GM12878 (cell line): ENCODE measurements around the gene TACC3.

Experiments used
- ATF3 ChIP-seq: IDR thresholded peaks from 2 replicates; pipeline ENCODE4 v1.6.1; 2011; ENCODE audit warnings: low read depth, mild to moderate bottlenecking, low read length, moderate library complexity, borderline replicate concordance; ENCODE audit errors: extremely low read depth
- CTCF ChIP-seq, 3 experiments: IDR thresholded peaks in 2 of 3; conservative IDR thresholded peaks in 1 of 3; 2 replicates each; pipeline ENCODE4 v1.5.1; 2011; ENCODE audit warnings: low read depth in 3 of 3, low read length in 3 of 3, mild to moderate bottlenecking in 3 of 3, control low read depth in 2 of 3, moderate library complexity in 2 of 3, inconsistent platforms in 1 of 3, mixed read lengths in 1 of 3; ENCODE audit not compliant: control insufficient read depth in 2 of 3, insufficient read depth in 1 of 3; ENCODE audit errors: extremely low read depth in 1 of 3
- EZH2 ChIP-seq: IDR thresholded peaks from 2 replicates; pipeline ENCODE4 v1.6.1; 2012; ENCODE audit warnings: low read depth, mild to moderate bottlenecking, control low read depth, inconsistent platforms, low read length, borderline replicate concordance; ENCODE audit not compliant: control insufficient read depth
- RFX5 ChIP-seq: IDR thresholded peaks from 2 replicates; pipeline ENCODE4 v1.6.1; 2011; ENCODE audit warnings: low read depth, low read length, improper control_type of control experiment
- YY1 ChIP-seq: IDR thresholded peaks from 2 replicates; pipeline ENCODE4 v1.6.1; 2011; ENCODE audit warnings: low read depth, mild to moderate bottlenecking, low read length
- ZBTB33 ChIP-seq: fragments of 450-650 bp; IDR thresholded peaks from 2 replicates; pipeline ENCODE4 v1.6.1; 2017; ENCODE audit warnings: mild to moderate bottlenecking

- TF ChIP-seq YY1 (no peak), EZH2 (no peak), ZBTB33 (no peak), ATF3 (no peak), RFX5 (no peak), CTCF (IDR thresholded peaks at IDR 0.05 in 2 of 3, conservative IDR thresholded peaks at IDR 0.05 in 1 of 3; ENCODE audit: control insufficient read depth in 2 of 3, extremely low read depth in 1 of 3, insufficient read depth in 1 of 3, low read depth in 3 of 3, low read length in 3 of 3) (no peak)
Measured at GRCh38 chr4:1708581-1708980, 12.7 kb upstream of the TACC3 start.
